AG09319 (cell line): ENCODE measurements around the gene GALNT15.

Source experiments
- DNase-seq: peaks from one replicate; pipeline ENCODE4 v3.0.0-alpha.2; 2010; ENCODE audit warnings: low read depth; ENCODE audit errors: extremely low read depth
- TF ChIP-seq, protein P1 (sequence below): IDR thresholded peaks from 2 replicates; pipeline ENCODE4 v1.5.1; 2011; ENCODE audit warnings: low read depth, mild to moderate bottlenecking, inconsistent platforms, low read length, moderate library complexity

The GALNT15 gene

DNA sequence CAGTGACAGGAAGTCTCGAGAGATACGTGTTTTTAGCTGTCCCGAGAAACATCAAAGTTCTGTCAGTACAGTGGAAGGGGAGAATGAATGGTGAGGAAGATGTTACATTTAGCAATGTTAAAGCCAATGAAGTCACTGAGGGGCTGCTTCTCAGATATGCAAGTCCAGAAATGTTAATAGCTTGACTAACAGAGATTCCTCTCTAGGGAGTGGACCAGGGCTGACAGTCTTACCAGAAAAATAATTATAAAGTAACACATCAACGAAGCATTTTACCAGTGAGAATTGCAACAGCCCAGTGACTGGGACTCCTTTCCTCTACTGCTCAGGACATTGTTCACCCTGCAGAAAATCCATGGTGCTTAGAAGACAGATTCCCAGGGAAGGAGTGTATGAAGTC lies 23.9 kb downstream of the GALNT15 start:
- no peak for DNase-seq
- TF ChIP-seq, protein P1, sequence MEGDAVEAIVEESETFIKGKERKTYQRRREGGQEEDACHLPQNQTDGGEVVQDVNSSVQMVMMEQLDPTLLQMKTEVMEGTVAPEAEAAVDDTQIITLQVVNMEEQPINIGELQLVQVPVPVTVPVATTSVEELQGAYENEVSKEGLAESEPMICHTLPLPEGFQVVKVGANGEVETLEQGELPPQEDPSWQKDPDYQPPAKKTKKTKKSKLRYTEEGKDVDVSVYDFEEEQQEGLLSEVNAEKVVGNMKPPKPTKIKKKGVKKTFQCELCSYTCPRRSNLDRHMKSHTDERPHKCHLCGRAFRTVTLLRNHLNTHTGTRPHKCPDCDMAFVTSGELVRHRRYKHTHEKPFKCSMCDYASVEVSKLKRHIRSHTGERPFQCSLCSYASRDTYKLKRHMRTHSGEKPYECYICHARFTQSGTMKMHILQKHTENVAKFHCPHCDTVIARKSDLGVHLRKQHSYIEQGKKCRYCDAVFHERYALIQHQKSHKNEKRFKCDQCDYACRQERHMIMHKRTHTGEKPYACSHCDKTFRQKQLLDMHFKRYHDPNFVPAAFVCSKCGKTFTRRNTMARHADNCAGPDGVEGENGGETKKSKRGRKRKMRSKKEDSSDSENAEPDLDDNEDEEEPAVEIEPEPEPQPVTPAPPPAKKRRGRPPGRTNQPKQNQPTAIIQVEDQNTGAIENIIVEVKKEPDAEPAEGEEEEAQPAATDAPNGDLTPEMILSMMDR, result no peak

DNA sequence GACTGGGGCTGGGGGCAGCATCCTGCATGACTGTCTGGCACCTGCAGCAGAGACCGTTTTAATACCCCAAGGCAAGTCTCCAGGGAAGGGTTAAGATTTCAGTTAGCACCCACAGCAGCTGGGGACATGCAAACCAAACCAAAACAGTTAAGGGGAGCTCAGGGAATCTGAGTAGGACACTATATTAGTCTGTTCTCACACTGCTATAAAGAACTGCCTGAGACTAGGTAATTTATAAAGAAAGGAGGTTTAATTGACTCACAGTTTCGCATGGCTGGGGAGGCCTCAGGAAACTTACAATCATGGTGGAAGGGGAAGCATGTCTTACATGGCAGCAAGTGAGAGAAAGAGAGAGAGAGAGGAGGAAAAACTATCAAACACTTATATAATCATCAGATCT lies 25.3 kb downstream of the GALNT15 start:
- TF ChIP-seq, protein P1, result no peak
- DNase-seq, result no peak

DNA sequence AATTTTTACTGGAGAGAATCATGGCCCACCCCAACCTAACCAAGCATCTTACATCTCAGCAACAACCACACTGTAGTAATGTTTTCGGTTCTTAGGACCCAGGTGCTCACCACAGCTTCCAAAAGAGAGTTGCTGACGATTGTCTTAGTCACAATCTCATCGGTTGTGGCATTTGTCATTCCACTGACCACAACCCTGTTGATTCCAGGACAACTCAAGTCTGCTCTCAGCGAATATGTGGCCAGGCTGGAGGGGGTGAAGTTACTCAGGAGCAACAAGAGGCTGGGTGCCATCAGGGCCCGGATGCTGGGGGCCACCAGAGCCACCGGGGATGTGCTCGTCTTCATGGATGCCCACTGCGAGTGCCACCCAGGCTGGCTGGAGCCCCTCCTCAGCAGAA lies 25.9 kb downstream of the GALNT15 start:
- TF ChIP-seq, protein P1, result no peak
- DNase-seq, result no peak

DNA sequence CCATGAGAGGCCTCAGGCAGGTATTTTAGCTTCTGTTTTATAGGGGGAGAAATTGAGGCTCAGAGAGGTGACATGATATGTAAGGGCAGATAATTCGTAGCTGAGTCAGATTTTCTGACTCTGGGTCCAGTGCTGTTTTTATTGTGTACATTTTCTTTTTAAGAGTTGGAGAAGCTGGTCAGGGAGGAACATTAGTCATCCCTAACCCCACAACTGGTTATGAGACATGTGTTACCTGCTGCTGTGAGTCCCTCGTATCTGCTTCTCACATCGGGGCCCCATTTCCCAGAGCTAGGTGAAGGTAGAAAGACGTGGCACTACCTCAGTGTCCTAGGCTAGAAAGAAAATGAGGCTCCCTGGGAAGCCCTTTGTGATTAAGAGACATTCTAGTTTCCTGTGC lies 28.6 kb downstream of the GALNT15 start:
- TF ChIP-seq, protein P1, result no peak
- no peak for DNase-seq

DNA sequence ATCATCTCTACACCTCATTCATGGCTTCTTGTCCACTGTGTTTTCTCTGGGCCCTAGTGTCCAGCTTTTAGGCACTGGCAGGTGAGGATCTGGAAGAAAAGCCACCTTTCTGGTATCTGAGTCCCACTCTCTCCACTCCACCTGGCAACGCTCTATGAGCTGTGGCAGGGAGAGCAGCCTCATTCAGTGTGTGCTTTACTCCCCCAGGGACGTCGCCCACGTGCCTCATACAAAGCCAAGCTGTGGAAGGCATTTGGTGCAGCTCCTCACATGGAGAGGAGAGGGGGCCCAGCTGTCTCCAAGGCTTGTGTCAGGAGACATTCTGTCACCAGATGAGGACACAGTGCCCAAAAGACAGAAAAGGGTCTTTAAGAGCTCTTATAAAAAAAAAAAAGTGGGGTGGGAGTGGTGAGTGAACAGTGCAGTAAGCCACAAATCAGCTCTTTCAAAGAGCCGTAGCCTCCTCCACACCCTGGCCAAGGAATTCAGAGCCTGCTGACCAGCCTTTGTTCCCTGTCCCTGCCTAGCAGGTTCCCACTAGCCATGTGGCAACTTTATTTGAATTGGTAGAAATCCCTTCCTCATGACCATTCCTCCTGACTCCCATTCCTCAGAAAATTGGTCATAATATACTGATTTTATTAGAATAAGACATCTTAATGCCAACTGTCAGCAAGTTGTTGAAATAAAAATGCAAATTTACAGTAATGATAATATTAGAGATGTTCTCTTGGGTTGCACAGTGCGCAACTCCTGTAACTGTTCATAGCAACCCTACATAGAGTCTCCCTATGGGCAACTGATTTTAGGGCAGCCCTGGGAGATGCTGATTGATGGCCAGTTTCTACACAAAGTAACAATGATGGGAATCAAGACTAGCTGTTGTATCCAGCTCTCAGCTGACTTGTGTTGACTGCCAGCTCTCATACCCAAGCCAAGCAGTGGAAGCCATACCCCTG lies 29.5 kb downstream of the GALNT15 start:
- DNase-seq, result no peak
- TF ChIP-seq, protein P1, result no peak

DNA sequence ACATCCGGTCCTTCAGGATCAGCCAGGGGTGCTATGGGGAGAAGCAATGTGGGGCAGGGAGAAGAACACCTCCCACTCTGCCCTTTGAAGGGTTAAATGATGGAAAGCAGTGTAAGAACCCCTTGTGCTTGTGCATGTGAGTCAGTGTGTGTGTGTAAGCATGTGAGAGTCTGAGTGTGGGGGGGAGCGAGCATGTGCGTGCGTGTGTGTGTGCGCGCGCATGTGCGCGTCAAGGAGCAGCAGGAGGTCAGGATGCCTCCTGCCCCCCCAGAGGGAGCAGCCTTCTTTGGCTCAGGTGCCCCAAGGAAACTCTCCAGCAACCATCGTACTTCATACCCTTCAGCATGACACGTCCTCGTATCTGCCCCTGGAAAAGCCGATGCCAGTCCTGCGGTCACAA lies 30.3 kb downstream of the GALNT15 start:
- no peak for DNase-seq
- TF ChIP-seq, protein P1, result no peak

DNA sequence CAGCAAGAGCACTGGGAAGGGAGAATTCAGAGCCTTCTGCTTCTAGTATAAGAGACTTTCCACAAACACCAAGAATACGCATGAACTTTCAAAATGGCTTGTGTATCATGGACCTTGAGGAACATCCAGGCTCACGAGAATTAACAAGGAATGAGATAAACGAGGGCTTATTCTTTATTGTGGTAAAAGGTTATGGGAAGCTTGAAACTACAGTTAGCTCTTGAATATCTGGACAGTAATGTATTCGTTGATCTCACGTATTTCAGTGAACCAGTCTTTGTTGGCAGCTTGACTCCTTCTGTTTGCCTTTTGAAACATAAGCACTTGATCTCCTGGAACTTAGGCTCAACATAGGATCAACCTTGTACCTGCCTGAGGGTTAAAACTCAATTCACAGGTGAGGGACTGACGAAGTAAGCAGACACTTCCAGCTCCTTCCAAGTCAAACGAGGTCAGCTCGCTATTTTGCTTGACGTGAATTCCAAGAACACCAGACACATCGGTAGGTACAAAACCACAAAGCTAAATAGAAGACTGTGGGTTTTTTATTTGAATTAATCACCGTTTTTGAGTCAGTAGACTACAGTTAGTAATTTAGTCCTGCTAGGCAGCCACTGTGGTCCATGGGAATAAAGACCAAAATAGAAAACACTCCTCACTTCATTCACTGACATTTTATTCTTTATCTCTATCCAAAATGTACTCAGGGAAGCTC lies 30.8 kb downstream of the GALNT15 start:
- no peak for DNase-seq
- TF ChIP-seq, protein P1, result no peak
